Subcutaneous adipose tissue (tissue), 4 donors: ENCODE measurements around the gene RPL28. TPM values are rescaled to one million over a fixed set of nuclear protein-coding genes. Genes with fewer than 3 reads are reported as not detected.

Source experiments
- total RNA-seq, 4 donors: library from RNA; depleted of rRNA; stranded (reverse); fragments of >200 nt; gene quantifications; one replicate each; pipeline ENCODE4 v1.1.0, GENCODE V29; 2016
- TF ChIP-seq, protein P1 (sequence below): fragments of 450-650 bp; IDR thresholded peaks from one replicate; pipeline ENCODE4 v1.5.1; 2016; ENCODE audit warnings: low read depth, mild to moderate bottlenecking, control low read depth, antibody characterized with exemption, moderate library complexity

The RPL28 gene
- total RNA-seq, 4 donors from 2014 or later = 283 to 590 (median 367) TPM

DNA sequence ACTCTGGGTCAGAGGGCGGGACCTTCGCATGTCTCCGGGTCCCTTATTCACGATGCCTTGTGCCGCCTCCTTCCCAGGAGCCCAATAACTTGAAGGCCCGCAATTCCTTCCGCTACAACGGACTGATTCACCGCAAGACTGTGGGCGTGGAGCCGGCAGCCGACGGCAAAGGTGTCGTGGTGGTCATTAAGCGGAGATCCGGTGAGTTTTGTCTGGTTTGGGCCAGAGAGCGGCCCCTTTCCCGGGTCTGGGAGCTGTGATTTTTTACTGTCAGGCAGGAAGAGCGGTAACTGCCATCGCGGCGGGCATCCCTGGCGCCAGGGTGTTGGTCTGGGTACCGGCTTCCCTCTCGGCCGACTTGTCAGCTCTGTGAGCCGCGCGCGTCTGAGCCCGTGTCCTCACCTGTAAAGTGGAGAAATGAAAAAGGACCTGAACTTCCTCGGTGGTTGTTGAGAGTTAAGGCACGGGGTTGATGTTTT, 800 bp downstream of the RPL28 start:
- TF ChIP-seq, protein P1, sequence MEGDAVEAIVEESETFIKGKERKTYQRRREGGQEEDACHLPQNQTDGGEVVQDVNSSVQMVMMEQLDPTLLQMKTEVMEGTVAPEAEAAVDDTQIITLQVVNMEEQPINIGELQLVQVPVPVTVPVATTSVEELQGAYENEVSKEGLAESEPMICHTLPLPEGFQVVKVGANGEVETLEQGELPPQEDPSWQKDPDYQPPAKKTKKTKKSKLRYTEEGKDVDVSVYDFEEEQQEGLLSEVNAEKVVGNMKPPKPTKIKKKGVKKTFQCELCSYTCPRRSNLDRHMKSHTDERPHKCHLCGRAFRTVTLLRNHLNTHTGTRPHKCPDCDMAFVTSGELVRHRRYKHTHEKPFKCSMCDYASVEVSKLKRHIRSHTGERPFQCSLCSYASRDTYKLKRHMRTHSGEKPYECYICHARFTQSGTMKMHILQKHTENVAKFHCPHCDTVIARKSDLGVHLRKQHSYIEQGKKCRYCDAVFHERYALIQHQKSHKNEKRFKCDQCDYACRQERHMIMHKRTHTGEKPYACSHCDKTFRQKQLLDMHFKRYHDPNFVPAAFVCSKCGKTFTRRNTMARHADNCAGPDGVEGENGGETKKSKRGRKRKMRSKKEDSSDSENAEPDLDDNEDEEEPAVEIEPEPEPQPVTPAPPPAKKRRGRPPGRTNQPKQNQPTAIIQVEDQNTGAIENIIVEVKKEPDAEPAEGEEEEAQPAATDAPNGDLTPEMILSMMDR = no peak

DNA sequence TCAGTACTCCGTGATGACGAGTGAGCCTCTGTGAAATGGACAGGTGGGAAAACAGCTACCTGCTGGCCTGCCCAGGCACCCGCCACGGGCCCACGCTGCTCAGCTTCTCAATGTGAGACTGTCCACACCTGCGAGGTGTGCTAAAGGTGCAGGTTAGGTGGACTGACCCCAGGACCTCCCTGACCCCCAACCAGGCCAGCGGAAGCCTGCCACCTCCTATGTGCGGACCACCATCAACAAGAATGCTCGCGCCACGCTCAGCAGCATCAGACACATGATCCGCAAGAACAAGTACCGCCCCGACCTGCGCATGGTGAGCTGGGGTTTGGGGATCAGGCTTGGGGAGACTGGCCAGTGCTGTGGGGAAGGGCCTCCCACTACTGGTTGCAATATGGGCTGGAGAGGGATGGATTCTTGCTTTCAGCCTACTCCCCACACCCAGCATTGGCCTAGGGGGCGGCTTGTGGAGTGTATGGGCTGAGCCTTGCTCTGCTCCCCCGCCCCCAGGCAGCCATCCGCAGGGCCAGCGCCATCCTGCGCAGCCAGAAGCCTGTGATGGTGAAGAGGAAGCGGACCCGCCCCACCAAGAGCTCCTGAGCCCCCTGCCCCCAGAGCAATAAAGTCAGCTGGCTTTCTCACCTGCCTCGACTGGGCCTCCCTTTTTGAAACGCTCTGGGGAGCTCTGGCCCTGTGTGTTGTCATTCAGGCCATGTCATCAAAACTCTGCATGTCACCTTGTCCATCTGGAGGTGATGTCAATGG, 2.2 kb downstream of the RPL28 start:
- TF ChIP-seq, protein P1 = no peak

DNA sequence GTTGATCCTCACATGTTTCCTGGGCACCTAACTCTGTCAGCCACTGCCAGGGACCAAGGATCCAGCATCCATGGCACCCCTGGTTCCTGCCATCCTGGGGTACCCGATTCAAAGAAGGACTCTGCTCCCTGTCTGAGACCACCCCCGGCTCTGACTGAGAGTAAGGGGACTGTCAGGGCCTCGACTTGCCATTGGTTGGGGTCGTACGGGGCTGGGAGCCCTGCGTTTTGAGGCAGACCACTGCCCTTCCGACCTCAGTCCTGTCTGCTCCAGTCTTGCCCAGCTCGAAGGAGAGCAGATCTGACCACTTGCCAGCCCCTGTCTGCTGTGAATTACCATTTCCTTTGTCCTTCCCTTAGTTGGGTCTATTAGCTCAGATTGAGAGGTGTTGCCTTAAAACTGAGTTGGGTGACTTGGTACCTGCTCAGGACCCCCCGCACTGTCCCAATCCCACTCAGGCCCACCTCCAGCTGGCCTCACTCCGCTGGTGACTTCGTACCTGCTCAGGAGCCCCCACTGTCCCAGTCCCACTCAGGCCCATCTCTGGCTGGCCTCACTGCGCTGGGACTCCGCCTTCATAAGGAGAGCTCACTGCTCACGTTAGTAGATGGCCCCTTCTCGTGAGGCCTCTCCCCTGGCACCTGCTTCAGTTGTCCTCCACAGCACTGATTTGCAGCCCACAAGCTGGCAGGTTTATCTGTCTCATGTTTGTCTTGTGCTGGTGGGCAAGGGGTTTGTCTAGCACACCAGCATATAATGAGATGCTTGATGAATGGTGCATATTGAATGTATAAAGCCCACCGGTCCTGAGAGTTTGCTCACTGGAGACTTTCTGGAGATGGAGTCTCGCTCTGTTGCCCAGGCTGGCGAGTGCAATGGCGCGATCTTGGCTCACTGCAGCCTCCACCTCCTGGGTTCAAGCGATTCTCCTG, 3.9 kb downstream of the RPL28 start:
- TF ChIP-seq, protein P1 = no peak

DNA sequence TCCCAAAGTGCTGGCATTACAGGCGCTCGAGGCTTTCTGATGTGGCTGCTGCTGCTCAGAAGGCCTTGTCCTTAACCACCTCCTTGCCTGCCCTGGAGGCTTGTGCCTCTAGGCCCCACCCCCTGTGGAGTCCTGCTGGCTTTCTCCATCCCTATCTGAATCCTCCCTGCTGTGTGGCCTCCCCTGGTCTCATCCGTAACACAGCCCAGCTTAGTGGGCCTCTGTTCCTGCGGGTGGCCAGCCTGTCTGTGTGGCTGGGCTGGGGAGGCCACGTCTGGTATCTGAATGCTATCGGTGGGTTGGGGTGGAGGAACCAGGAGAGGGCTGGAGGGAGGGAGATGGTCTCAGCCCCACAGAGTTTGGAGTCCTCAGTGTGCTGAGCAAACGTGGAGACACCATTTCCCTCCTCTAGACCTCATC, 4.7 kb downstream of the RPL28 start:
- TF ChIP-seq, protein P1 = no peak

DNA sequence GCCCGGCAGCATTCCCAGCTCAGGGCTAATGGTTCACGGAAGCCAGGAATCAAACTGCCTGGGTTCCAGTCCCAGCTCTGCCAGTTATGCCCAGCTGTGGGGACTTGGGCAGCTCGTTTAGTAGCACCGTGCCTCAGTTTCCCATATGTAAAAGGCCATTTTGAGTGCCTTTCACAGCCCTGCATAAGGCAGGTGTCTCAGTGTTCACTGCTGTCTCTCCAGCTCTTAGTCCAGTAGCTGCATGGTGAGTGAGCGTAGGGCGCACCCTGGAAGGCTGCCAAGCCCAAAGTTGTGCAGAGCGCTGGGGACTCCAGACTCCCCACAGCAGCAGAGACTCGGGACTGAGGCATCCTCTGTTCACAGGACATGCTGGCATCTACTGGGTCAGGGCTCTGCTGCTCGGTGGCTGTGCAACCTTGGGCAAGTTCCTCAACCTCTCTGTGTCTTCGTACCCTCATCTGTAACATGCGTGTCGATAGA, 5.5 kb downstream of the RPL28 start:
- TF ChIP-seq, protein P1 = no peak

DNA sequence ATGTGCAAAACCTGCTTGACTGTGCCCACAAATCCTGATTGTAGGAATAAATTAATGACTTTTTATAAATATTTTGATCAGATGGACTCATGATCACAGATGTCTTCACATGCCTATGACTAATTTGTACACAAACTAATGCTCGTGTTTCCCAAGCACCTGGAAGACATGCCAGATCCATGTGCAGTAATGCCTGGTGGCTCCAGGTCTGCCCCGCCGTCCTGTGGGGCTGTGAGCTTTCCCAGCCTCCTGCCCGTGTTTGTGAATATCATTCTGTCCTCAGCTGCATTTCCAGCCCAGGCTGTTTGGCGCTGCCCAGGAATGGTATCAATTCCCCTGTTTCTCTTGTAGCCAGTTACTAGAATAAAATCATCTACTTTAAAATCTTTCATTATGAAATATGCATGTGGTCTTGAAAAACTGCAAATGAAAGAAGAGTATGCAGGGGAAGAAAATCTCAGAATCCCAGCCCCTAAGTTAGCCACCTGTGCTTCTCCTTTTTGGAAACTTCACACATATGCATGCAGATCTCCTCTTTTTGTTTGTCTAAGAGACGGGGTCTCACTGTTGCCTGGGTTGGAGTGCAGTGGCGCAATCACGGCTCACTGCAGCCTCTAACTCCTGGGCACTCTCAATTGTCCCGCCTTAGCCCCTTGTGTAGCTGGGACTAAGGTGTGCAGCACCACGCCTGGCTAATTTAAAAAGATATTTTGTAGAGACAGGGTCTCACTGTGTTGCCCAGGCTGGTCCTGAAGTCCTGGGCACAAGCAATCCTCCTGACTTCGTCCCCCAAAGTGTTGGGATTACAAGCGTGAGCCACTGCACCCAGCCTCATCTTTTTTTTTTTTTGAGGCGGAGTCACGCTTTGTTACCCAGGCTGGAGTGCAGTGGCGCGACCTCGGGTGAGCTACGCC, 6.2 kb downstream of the RPL28 start:
- TF ChIP-seq, protein P1 = no peak
